ENCODE data around the gene IQCN.

- TF ChIP-seq POLR2A (IDR thresholded peaks at IDR 0.05; ENCODE audit: low read depth, low read length) (no peak), TAF1 (IDR thresholded peaks at IDR 0.05; ENCODE audit: borderline replicate concordance, low read depth, low read length) (no peak)
Observed at GRCh38 chr19:18253130-18253529, 21.1 kb downstream of the IQCN start.

Data from GM12892 (cell line).